GM12892 (cell line): ENCODE measurements around the gene SHISA3.
A peak's percentile ranks its signal among the peaks of the same experiment; 100 is the strongest.

Source experiments
- DNase-seq: peaks from one replicate; pipeline ENCODE4 v3.0.0; 2011; ENCODE audit not compliant: insufficient read length
- FAIRE-seq: peaks from 2 replicates; lab custom pipeline; 2011; peaks lifted over from hg19 to GRCh38; lab: Jason Lieb, UNC
- POLR2A ChIP-seq: IDR thresholded peaks from 2 replicates; pipeline ENCODE4 v1.6.1; 2011; ENCODE audit warnings: low read depth, low read length, control low read depth
- POLR2AphosphoS5 ChIP-seq: IDR thresholded peaks from 2 replicates; pipeline ENCODE4 v1.6.1; 2011; ENCODE audit warnings: low read depth, low read length, control low read depth
- TAF1 ChIP-seq: IDR thresholded peaks from 2 replicates; pipeline ENCODE4 v1.6.1; 2011; ENCODE audit warnings: low read depth, mild to moderate bottlenecking, control low read depth, low read length, borderline replicate concordance

Gene SHISA3

DNA sequence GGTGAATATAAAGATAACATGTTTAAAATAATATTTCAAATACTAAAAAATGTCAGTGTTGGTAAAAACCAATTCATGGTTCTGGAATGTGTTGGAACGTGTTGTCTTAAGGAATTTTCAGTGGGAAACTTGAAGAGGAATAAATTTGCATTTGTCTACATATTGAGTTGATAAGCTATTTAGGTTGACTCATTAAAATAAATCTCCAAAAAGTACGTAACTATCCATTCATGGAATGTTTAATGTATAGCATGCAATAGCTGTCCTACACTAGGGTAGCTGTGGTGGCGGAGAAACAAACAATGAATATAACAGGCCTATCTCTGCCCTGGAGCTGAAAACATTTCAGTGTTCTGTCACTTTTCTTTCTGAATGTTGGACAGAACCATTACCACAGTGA lies 20.3 kb downstream of the SHISA3 start:
- TF ChIP-seq TAF1 (no peak), POLR2AphosphoS5 (no peak), POLR2A (no peak)
- FAIRE-seq (no peak), DNase-seq (no peak)

DNA sequence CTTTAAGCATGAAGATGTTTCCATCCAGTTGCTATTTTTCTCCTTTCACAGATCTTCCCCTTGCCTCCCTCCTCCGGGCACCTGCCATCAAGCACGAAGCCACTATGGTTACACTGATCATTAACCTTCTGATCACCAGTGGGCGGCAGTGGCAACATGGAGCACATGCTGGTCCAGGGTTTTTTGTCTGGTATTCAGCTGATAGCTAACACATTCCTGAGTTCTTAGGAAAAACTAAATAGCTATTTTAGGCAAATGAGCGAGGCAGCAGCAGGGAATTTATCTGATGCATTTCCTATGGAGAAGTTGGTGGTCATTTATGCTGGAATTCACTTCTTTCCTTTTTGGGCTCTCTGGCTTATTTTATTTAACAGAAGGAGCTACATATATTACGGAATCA lies 22.9 kb downstream of the SHISA3 start:
- DNase-seq (no peak), FAIRE-seq (no peak)
- TF ChIP-seq POLR2A (no peak), TAF1 (no peak), POLR2AphosphoS5 (no peak)

DNA sequence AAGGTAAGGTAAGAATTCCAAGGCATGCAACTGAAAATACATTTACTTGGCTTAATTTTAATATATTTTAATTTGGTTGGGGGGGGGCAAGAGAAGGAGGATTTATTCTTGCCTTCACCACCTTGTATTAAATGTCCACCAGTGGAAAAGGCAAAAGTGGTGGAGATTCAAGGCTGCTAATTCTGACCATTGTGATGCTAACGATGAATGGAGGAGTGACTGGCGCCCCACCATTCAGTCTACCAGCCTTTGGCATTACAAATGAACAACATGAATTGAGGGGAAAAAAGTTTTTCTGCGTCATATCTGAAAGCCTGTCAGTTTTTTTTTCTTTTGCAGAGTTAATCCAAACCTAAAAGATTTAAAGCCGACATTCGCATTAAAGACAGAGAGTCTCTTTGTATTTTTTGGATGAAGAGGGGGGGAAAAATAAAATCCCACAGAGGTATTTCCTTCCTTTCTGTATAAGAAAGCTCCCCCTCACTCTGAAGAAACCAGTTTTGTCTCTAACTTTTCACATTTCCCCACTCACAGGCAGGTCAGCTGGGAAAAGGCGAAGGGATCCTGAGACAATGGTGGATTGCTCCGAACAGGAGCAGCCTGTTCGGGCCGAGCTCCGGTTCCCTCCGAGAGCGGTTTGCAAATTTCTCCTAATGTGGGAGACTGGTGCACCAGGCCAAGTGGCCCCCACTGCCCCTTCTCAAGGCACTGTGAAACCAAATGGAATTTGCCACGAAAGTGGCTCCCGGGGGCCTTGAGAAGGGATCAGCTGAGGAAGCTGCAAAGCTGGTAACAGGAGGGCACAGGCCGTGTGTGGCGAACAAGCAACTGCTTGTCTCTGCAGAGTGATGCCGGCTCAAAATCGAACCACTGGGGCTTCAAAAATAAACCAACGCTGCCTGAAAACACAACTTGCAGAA lies 28.1 kb downstream of the SHISA3 start:
- TF ChIP-seq POLR2AphosphoS5 (no peak), TAF1 (no peak), POLR2A (no peak)
- FAIRE-seq (no peak), DNase-seq (no peak)

DNA sequence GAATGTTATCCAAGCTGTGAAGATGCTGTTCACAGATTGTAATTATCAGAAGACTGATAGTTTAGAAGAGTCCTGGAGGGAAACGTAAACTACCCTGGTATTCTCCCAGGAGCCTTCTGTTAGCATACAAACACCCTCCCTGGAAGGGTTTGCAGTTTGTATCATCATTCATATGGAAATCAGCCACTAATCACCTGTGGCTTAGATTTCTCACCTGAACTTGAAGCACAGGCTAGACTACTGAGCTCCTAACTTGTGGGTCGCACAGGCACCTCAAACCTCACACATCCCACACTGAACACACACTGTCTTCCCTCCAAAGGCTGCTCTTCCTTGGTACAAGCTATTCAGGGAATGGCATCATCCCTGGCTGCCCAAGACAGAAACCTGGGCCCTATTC lies 30.7 kb downstream of the SHISA3 start:
- DNase-seq (no peak), FAIRE-seq (no peak)
- TF ChIP-seq POLR2AphosphoS5: no peak
- TF ChIP-seq TAF1: no peak
- no peak for TF ChIP-seq POLR2A

DNA sequence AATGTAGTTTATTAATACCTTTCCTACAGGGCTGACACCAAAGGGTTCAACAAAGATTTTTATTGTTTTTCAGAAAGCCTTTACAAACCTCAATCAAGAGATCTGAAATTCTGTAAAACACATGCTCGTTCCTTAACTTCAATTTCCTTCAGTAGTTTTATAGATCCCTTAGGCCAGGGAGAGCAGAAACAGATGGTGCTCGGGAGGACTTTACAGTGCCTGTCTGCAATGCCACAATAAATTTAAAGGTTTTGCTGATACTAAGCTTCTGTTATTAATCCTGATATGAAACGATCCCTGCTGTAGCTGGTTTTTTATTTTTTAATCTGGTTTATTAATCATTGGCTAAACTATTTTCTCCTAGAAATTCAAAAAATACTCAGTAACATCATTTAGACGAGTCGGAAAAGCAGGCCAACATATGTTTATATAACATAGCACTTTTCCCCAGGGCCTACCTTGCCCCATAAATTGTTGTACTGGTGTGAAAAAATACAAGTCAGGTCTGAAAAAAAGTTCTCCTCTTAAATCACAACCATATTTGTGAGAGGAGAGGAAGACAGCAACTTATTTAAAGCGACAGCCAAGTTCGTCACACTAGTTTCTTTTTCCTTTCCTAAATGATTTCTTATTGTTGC lies 39.8 kb downstream of the SHISA3 start:
- no peak for DNase-seq
- no peak for FAIRE-seq
- TF ChIP-seq POLR2A: no peak
- TF ChIP-seq TAF1: no peak
- TF ChIP-seq POLR2AphosphoS5: no peak

DNA sequence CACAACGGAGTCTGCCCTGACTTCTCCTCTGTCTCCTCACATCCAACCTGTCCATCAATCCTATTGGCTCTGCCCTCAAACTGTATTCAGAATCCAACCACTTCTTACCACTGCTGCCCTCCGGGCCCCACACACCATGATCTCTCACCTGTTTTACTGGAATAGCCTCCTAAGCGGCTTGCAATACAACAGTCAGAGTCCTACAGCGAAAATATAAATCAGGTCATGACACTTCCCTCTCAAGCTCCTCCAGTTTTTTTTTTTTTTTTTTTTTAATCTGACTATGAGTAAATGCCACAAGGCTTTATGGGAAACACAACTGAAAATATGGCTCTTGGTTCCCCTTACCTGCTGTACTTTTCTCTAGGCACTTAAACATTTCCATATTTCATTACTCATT lies 42.8 kb downstream of the SHISA3 start:
- no peak for FAIRE-seq
- no peak for TF ChIP-seq TAF1
- no peak for TF ChIP-seq POLR2AphosphoS5
- no peak for TF ChIP-seq POLR2A
- DNase-seq: no peak

DNA sequence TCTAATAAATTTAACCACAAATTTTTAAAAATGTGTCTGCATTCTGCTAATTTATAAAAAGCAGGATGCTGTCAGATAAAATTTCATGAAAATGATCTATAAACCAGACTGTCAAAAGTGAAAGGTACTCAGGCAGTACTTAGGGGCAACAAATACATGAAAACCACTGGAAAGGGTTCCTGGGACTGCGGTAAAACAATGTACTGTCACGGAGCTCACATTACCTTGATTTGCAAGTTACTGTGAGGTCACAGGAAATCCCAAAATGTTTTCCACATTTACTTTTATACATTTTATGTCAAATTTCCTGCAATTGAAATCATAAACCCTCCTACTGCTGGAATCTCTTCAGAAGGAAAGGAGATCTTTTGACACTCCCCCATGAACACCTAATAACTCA lies 45.3 kb downstream of the SHISA3 start:
- no peak for FAIRE-seq
- DNase-seq: no peak
- TF ChIP-seq POLR2A: no peak
- TF ChIP-seq TAF1: no peak
- no peak for TF ChIP-seq POLR2AphosphoS5

DNA sequence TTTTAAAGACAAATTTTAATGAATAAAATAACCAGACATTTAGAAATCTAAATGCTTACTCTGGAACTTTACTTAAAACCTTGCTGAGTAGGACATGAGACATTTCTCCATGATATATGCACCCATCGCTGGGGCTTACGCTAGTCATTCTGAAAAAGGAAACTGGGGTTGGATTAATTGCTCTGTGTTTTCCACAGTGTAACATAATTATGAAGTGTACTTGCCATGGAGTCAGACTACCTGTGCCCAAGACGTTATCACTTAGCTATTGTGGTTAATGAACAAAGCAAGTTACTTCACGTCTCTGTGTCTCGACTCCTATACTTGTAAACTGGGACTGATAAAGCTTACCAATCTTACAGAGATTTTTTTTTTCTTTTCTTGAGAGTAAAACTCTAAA lies 47.8 kb downstream of the SHISA3 start:
- DNase-seq (no peak), FAIRE-seq (peak; percentile 14)
- TF ChIP-seq TAF1 (no peak), POLR2AphosphoS5 (no peak), POLR2A (no peak)

DNA sequence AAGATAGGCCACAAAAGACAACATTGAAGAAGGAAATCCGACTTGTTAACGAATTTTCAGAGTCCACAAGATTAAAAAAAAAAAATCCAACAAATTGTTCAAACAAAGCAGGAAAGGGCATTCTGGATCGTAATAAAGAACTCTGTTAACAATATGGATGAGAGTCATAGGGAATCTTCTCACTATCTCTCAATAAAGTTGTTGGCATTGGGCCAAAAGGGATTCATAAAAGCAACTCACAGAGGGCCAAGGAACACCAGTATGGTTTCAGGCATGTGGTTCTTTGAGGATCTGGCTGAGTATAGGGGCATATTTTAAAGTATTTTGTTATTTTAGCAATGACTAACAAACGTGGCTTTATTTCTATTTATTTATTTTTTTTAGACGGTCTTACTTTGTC lies 49.5 kb downstream of the SHISA3 start:
- TF ChIP-seq POLR2A: no peak
- 0 out of 2 replicates have a peak, but pooled peaks have one; percentile 28 for TF ChIP-seq TAF1
- DNase-seq: no peak
- no peak for FAIRE-seq
